Activated T-helper 9 cell treated with anti-CD3 and anti-CD28 coated beads, Interleukin-2, amount 50 U/mL, for 16 hours (primary cell): Measurements from ENCODE around the gene LGALSL.
"Not testable (repeated sequence)": the region's sequence is repeated elsewhere in the genome, so short reads cannot be mapped to it uniquely, and the experiment has no call there.

Source experiments
- DNase-seq: peaks from one replicate; pipeline ENCODE4 v3.0.0-alpha.2; 2020; ENCODE audit warnings: low read depth

The LGALSL gene

DNA sequence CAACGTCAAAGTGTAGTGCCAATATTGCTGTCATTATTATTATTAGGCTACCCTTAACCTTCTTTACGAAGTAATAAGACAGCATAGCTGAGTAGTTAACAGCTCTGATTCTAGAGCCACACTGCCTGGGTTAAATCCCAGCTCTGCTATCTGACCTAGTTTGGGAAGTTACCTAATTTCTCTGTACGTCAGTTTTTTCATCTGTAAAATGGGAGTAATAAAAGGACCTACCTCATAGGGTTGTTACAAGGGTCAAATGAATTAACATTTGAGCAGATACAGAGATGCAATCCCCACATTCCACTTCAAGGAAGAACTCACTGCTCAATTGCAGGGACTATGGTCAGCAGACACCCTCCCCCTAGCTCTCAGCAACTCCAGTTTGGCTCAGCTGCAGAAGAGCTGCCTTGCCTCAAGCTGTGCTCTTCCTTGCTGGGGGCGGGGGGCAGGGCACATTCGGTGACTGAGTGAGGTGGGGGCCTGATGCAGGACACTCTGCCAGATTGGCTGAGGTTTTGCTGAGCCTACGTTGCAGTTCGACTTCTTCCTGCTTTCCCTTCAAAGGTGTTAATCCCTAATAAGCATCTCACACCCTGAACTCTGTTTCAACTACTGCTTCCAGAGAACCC lies 11.0 kb upstream of the LGALSL start:
- DNase-seq = no peak

DNA sequence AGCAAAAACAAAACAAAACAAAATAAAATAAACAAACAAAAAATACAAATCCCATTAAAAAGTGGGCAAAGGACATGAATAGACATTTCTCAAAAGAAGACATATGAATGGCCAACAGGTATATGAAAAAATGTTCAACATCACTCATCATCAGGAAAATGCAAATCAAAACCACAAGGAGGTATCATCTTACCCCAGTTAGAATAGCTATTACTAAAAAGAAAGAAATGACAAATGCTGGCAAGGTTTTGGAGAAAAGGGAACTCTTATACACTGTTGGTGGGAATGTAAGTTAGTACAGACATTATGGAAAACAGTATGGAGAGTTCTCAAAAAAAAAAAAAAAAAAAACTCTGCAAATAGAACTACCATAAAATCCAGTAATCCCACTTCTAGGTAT lies 8.0 kb upstream of the LGALSL start:
- not testable (repeated sequence) for DNase-seq

DNA sequence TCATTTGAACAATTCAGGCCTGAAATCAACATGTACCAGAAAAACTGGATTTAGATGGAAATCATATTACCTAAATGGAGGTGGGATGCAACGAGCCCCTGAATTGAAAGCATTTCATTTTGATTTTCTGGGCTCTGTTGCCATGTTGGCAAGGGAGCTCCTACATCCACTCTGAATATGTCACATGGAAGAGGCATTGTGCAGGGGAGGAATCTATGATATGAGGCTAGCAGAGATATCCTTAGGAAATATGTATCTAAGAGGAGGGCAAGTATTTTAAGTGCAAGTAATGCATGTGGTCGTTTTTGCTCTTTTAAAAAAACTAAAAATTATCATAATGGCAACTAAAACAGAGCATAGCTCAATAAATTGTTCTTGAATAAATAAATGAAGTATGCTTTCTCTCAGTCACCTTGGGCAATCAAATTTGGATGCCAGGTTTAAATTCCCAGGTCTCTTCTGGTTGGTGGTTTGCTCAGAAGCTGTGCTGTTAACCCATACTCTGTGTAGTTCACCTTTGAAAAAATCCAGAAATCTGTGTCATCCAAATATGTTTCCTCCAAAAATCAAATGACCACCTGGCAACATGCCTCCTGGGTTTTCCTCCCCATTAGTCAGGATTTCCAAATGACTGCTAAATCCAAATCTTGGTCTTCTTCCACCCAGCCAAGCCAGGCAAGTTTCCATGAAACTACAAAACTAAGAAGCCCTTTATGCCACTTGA lies 6.5 kb upstream of the LGALSL start:
- no peak for DNase-seq

DNA sequence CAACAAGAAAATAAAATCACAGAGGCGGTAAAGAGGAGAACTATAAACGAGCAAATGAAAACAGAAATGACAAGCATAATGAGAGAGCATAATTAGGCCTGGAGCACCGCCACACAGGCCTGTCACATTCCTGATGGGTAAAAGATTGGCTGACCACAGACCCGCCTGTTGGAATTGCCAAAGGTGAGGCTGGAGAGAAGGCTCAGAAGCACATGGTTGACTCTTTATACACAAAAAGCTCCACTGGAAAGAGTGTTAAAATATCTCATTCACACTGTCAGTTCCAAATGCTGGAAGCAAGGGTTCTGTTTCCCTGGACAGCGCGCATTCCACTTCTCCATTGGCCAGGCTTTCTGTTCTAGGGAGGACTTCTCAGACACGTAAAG lies 5.9 kb upstream of the LGALSL start:
- DNase-seq = no peak

DNA sequence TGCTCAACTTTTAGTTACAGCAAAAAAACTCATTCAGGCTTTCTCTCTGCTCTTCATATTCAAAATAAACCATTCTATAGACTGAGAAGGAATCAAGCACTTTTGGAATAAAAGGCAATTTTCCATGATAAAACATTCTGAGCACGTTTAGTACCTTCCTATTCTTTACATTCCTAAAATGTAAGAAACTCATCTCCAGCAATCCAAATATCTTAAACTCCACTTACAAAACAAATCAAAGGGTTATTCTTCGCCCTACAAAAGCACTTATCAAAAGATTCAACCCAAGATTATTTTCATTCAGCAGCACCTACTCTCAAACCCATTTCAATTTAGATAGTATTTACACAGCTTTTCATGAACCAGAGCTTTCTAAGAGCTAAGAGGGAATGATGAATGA lies 2.9 kb upstream of the LGALSL start:
- no peak for DNase-seq

DNA sequence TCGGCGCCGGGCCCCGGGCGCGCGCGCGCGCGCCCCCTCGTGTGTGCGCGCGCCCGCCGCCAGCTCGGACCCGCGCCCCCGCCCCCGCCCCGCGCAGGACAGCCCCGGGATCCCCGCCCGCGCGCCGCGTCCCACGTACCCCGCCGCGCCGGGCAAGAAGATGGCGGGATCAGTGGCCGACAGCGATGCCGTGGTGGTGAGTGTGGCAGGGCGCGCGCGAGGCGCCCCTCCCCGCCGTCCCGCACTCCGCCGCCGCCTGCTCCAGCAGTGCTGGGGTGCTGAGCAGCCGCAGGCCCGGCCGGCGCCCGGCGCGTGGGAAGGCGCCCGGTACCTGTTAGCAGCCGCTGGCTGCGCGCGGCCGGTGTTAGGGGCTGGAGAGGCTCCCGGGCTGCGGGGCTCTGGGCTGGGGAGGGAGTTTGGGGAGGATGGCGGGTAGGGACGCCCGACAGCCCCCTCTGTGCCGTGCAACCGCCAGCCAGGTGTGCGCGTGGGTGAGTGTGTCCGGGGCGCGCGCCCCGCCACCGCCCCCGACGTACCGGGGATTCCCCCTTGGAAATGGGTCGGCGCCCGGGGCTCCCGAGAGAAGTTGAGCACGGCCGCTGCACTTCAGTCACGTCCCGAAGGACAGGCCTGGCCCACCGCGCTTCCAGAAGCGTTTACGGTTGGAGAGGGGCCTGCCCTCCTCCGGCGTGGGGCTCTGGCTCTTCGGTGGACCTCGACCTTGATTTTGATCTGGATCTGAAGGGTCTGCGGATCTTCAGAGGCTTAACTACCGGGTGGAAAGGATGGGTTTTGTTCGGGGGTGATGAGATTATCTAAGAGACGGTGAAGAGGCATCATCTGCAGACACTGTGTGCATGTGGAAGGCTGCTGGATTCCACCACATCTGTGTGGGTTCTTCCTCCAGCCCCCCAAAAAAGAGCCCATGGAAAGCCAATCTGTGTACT lies 697 bp downstream of the LGALSL start:
- peak; percentile 37 for DNase-seq

DNA sequence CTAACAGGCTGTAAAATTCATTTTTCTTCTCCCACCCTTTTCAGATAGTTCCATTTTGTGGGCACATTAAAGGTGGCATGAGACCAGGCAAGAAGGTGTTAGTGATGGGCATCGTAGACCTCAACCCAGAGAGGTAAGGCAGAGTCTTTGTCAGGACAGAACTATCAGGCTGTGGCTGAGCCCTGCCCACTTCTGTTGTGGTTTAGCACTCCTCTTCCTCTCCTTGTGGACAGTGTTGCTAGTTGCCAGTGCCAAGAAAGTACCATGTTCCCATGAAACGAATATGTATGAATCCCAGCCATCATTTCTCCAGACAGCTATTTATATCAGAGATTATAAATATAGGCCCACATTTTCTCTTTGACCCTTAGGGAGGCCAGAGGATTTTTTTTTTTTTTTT lies 1.6 kb downstream of the LGALSL start:
- DNase-seq = no peak

DNA sequence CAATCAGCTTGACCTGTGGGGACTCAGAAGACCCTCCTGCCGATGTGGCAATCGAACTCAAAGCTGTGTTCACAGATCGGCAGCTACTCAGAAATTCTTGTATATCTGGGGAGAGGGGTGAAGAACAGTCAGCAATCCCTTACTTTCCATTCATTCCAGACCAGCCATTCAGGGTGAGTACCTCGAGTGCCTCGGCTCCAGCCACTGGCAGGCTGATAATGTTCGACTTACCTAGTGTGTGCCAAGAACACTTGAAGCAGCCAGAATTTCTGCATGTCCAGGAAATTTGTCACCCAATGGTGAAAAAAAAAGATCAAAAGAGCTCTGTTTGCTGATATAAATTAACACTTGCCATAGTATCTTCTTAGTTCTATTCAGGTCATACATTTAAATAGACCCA lies 2.3 kb downstream of the LGALSL start:
- DNase-seq = no peak

DNA sequence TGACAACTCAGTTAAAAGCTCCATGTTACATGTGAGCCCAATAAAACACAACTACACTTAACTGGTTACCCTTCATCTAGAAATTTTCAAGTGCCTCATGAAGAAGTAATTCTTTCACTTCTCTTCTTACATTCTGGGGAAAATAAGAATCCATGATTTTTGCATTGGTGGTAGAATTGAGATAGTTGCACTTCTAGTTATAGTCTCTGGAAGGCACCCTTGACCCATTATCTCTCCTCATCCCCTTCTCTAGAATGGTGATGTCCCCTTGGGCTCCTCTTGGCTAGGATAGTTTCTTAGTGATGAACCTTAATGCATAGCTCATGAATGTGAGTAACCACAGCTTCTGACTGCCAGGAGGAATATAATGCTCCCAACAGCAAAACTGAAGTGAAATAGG lies 3.6 kb downstream of the LGALSL start:
- DNase-seq = no peak

DNA sequence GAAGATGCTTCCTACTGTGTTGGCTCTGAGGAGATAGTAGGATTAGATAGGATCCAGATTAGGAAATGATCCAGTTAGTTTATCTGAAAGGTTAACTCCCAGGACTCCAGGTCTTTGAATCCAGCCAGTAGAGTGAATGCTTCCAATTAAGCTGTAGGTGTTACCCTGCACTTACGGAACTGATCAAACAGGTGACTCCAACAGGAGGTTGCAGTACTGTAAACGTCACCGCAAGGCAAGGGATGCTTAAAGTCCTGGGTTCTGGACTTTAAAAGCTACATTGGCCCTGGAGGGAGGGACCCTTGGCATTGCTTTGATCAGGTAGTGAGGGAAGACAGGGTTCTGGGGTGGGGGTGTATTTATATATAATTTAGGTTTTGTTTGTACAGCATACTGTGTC lies 5.6 kb downstream of the LGALSL start:
- DNase-seq = no peak

DNA sequence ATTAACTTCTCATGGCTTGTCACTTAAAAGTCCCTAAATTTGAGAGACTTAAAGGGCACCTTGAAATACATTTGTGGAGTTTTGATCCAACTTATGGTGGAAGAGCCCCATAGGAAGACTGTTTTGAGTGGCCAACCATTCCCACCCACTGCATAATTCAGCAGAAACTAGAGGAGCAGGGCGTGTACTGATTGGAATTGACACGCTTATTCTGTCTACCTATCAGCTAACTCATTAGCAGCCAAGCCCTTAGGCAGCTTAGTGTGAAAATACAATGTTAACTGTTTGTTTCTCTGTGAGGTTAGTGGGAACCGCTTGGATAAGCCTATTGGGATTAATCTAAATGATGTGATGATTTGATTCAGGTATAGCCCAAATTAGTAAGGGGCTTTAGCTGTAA lies 6.4 kb downstream of the LGALSL start:
- no peak for DNase-seq

DNA sequence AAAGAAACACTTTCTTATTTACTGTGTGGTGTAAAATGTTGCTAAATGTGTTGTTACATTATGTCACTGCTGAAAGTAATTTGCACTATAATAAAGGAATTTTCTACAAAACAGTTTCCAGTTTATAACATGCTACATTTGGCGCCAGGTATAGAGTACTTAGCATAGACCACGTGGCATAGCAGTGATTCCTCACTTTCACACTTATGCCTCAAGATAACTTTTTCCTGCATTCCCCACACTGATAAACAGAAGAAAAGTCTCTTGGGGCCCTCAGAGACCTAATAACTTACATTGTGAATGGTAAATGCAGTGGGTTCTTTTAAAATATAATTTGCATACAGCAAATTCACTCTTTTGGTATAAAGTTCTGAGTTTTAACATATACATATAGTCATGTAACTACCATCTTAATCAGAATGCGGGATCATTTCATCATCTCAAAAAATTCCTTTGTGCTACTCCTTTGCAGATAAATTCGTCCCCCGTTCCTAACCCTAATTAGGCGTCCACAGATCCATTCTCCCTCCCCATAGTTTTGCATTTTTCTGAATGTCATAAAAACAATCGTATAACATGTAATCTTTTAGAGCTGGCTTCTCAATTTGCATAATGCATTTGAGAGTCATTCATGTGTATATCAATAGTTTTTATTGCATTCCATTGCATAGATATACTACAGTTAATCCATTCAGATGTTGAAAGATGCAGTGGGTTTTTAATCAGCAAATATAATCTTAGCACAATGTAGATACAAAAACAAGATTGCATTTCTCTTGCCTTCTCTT lies 7.5 kb downstream of the LGALSL start:
- DNase-seq = no peak

DNA sequence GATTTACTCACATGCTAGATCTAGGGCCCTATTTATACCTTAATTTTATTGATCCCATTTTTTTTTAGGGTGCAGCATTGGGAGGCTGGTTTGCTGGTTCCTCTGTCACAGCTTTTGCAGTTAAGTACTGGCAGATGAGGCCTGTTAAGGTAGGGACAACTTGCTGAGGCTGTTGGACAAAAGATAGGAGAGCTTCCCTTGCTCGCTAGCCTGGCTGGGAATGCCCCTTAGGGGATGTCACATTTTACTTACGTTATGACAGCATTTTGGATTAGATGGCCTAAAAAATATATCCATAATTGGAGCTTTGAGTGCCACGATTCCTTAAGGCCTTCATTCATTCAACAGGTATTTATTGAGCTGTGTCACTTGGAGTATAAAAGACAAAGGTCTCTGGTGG lies 8.2 kb downstream of the LGALSL start:
- DNase-seq = no peak

DNA sequence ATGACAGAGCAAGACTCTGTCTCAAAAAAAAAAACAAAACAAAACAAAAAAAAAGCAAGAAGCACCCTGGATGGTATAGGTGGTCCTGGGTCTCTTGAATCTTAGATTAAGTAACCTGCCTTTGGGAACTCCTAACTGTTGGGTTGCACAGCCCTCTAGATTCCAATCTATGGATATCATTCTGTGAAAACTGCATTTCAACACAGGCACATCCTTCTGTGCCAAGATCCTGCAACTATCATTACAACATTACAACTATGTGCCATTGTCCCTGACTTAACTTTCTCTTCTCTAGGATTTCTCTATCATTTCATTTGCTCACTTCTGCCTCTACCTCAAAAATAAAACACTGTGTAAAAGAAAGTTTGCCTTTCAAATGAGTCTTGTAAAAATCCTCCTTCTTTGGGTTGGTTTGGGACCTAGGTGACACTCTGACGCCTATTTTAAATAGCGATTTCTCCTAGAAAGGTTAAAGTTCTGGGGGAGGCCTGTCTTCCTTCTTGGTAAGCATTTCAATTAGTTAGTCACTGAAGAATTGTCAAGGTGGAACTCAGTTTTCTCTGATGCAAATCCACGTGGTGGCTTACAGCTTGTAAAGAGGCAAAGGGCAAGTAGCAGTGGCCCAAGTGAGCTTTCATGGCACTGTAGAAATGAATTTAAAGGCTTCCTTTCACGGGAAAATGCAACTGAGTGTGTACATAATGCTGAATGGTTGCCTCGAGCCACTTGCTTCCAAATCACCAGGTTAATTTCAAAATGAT lies 9.2 kb downstream of the LGALSL start:
- no peak for DNase-seq

DNA sequence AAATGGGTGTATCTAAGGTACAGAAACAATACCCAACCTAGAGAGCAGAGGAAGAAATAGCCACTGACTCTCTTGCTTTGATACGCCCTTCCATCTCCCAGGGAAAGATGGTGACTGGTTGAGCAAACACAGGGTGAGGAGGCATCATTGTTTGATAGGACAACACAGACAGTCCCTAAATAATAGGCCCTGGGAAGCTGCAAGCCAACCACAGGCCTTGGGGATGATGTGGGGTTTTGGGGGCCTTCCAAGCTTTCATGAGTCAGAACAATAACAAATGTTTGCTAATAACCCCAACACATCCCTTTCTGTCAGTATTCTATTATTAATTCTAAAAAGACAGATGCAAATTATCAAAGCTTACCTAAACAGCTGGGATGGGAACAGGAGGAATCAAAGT lies 9.8 kb downstream of the LGALSL start:
- DNase-seq = no peak

DNA sequence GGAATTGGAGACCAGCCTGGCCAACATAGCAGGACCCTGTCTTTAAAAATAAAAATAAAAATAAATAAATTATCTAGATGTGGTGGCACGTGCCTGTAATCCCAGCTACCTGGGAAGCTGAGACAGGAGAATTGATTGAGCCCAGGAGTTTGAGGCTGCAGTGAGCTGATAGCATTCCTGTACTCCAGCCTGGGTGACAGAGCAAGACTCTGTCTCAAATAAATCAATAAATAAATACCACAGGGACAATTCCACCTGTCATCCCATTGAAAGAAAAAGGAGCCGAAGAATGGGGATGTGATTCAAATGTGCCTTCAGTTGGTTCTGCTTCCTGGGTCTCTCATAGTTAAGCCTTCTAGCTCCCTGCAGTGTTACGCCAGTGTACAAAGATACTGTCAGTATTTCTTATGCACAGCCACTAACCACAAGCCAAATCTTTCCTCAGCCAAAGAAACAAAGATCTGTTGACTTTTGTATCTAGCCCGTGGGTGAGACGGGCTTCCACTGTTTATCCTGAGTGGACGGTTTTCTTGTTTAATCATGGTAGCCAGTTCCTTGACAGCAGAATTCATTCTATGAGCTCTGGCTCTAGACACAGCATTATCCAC lies 12.6 kb downstream of the LGALSL start:
- no peak for DNase-seq

DNA sequence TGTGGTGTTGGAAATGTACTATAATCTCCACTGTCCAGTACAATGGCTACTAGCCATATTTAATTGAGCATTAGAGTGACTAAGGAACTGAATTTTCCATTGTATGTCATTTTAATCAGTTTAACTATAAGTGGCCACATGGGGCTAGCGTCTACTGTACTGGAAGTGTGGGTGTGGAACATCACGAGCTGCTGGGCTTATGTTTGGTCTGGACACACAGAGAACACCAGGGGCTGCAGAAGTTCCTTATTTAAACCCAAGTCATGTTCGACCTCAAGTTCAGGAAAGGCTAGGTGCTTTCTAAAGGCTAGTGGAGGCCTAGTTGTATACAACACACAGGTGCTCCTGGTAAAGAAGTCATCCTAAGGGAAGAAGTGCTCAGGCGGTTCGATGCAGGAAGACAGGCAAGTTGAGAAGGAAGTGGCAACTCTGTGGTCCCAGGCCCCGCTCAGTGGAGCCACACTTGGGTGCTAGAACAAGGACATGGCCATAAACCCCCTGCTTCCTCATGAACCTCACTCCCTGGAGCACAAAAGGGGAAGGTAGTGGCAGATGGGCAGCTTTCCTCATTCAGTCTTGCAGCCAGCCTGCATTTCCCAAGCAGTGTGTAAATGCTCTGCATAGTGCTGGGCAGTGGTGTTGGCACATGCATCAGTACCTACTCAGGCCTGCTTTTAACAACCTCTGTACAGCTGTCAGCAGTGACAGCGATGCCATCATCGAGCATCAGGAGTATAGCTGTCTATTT lies 13.3 kb downstream of the LGALSL start:
- no peak for DNase-seq

DNA sequence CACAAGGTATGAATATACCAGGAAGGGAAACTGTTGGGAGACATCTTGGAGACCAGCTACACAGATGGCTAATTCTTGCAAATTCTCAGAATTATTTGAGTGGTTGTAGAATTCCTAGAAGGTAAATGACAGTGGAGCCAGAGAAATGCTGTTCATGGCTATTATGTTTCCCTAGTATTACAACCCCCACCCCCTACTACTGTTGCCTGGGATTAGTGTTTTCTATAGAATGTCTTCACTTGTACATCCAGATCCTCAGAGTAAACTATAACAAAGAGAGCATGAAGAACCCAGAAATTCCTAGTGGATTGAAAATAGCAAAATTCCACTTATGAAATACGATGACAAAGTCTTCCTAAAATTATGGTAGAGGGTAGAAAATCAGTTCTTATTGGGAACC lies 15.3 kb downstream of the LGALSL start:
- DNase-seq = no peak

DNA sequence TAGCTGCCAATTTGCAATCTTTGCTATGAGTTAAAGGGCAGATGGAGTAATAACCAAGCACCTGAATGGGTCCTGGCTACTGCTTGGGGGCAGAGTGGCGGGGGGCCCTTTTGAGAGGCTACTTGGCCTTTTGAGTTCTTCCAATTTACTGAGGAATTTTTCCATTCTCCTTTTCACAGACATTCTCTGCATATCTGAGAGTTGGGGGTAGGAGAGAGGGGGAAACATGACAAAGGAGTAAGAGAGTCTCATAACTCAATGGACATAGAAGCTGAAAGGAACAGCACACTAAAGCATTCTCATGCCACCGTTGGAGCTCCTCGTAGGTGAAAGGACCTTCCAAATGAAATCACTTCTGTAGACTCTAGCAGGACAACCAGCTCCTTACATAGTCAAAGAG lies 16.1 kb downstream of the LGALSL start:
- no peak for DNase-seq

DNA sequence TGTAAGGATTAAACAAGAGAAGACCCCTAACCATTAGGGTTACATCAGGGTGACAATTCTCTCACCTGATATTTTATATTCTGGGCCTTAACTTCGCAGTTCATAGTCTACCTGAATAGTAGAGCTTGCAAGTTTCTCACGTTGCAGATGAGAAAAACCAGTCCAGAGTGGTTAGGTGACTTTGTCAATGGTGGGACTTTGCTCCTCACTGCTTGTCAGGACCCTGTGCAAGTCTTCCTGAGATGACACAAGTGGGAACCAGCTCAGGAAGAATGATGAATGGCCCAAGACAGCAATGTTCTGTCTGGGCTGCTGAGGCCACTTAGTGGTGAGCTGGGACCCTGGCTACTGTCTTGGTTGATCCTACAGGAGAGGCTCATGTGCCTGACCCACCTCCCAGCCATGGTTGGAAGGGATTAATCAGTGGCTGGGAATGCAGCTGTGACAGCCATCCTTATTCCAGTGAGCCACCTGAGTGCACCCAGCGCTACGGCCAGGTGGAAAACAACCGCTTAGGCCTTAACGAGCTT lies 16.9 kb downstream of the LGALSL start:
- DNase-seq = no peak
